ENCODE measurements around the gene STRN3.

GRCh38 chr14:31024010-31024480 is 2.1 kb downstream of the STRN3 start:
- no peak for TF ChIP-seq CTCF (IDR thresholded peaks at IDR 0.05)
- TF ChIP-seq POLR2AphosphoS5 (IDR thresholded peaks at IDR 0.05), result no peak
- no peak for TF ChIP-seq POLR2A (IDR thresholded peaks at IDR 0.05)
- TF ChIP-seq EP300 (IDR thresholded peaks at IDR 0.05), result no peak

Data from gastroesophageal sphincter (tissue), 3 donors.